OCI-M1 (cell line): ENCODE measurements around the gene SIM1.

Experiments
- DNase-seq: peaks from one replicate; lab custom pipeline; 2025; lab: John Stamatoyannopoulos, UW

Gene SIM1

GRCh38 chr6:100464903-100465700 lies at the start of gene SIM1:
Gene SIM1, minus strand, starts transcription at chr6:100464921. Its CDS starts 1,453 bp downstream, at chr6:100463468.
- peak; percentile 89 for DNase-seq

GRCh38 chr6:100512203-100512862 lies 47.6 kb upstream of the SIM1 start:
- no peak for DNase-seq

- DNase-seq = no peak
These were observed 44.4 kb upstream of the SIM1 start for GRCh38 chr6:100509101-100509500.

- no peak for DNase-seq
These were observed 41.9 kb upstream of the SIM1 start for GRCh38 chr6:100506651-100507050.

GRCh38 chr6:100504786-100505737 lies 40.3 kb upstream of the SIM1 start:
- DNase-seq = no peak

- no peak for DNase-seq
These were observed 38.5 kb upstream of the SIM1 start for GRCh38 chr6:100503043-100503705.

GRCh38 chr6:100493206-100493888 lies 28.6 kb upstream of the SIM1 start:
- DNase-seq = no peak

GRCh38 chr6:100491952-100492670 lies 27.4 kb upstream of the SIM1 start:
- no peak for DNase-seq

GRCh38 chr6:100490065-100490464 lies 25.3 kb upstream of the SIM1 start:
- DNase-seq = no peak

GRCh38 chr6:100488244-100488643 lies 23.5 kb upstream of the SIM1 start:
- DNase-seq = peak; percentile 13

- DNase-seq = no peak
These were observed 22.9 kb upstream of the SIM1 start for GRCh38 chr6:100487638-100488037.

- DNase-seq = no peak
These were observed 20.5 kb upstream of the SIM1 start for GRCh38 chr6:100485268-100485667.

GRCh38 chr6:100484474-100484873 lies 19.8 kb upstream of the SIM1 start:
- DNase-seq = no peak

GRCh38 chr6:100482698-100483097 lies 18.0 kb upstream of the SIM1 start:
- no peak for DNase-seq

- DNase-seq = peak; percentile 86
These were observed 14.7 kb upstream of the SIM1 start for GRCh38 chr6:100479179-100480035.

- DNase-seq = no peak
These were observed 11.0 kb upstream of the SIM1 start for GRCh38 chr6:100475554-100476320.

- DNase-seq = no peak
These were observed 8.5 kb upstream of the SIM1 start for GRCh38 chr6:100473182-100473581.

GRCh38 chr6:100472674-100473073 lies 8.0 kb upstream of the SIM1 start:
- DNase-seq = peak; percentile 29
